SU-DHL-6 (cell line): ENCODE results near the gene MERTK.

Source experiments
- CTCF ChIP-seq: fragments of 200-600 bp; sonication (generic); IDR thresholded peaks from one replicate; pipeline ENCODE4 v1.5.1; 2017; ENCODE audit warnings: antibody characterized with exemption, mild to moderate bottlenecking, low read length, moderate library complexity; ENCODE audit not compliant: insufficient read depth, poor library complexity, severe bottlenecking
- EZH2phosphoT487 ChIP-seq: fragments of 200-600 bp; sonication (generic), shearing (Covaris generic); conservative IDR thresholded peaks from 2 replicates; pipeline ENCODE4 v1.6.1; 2018; ENCODE audit warnings: mild to moderate bottlenecking, antibody characterized with exemption, low read length, moderate library complexity, mixed read lengths

- TF ChIP-seq CTCF (no peak), EZH2phosphoT487 (no peak)
Measured at GRCh38 chr2:111918383-111918806, 20.0 kb downstream of the MERTK start.
